NCI-H2171 treated with DMSO at 0.1 percent for 48 hours (cell line): ENCODE data around the gene UTP11.
A peak's percentile ranks its signal among the peaks of the same experiment; 100 is the strongest.
"Not testable (repeated sequence)": the region's sequence is repeated elsewhere in the genome, so short reads cannot be mapped to it uniquely, and the experiment has no call there.

Experiments used
- DNase-seq: peaks from one replicate; lab custom pipeline; 2025; lab: John Stamatoyannopoulos, UW

Gene UTP11

GRCh38 chr1:38027201-38028104 is 14.9 kb downstream of the UTP11 start:
- peak; percentile 91 for DNase-seq

- DNase-seq = peak; percentile 87
Measured at GRCh38 chr1:38028105-38028591, 15.6 kb downstream of the UTP11 start.

GRCh38 chr1:38028671-38029070 is 16.1 kb downstream of the UTP11 start:
- peak; percentile 63 for DNase-seq

GRCh38 chr1:38029081-38029681 is 16.6 kb downstream of the UTP11 start:
- peak; percentile 64 for DNase-seq

- DNase-seq = peak; percentile 81
Measured at GRCh38 chr1:38029685-38030511, 17.4 kb downstream of the UTP11 start.

- no peak for DNase-seq
Measured at GRCh38 chr1:38030596-38031512, 18.3 kb downstream of the UTP11 start.

- no peak for DNase-seq
Measured at GRCh38 chr1:38031513-38031866, 19.0 kb downstream of the UTP11 start.

- DNase-seq = not testable (repeated sequence)
Measured at GRCh38 chr1:38032992-38033391, 20.5 kb downstream of the UTP11 start.

GRCh38 chr1:38034871-38035270 is 22.3 kb downstream of the UTP11 start:
- no peak for DNase-seq

- DNase-seq = no peak
Measured at GRCh38 chr1:38037221-38037939, 24.8 kb downstream of the UTP11 start.

GRCh38 chr1:38038861-38039260 is 26.3 kb downstream of the UTP11 start:
- no peak for DNase-seq

GRCh38 chr1:38039331-38040088 is 27.0 kb downstream of the UTP11 start:
- DNase-seq = no peak

GRCh38 chr1:38041936-38042834 is 29.7 kb downstream of the UTP11 start:
- no peak for DNase-seq

GRCh38 chr1:38043036-38043747 is 30.7 kb downstream of the UTP11 start:
- no peak for DNase-seq

GRCh38 chr1:38044221-38045215 is 32.0 kb downstream of the UTP11 start:
- DNase-seq = no peak

GRCh38 chr1:38045401-38046332 is 33.1 kb downstream of the UTP11 start:
- DNase-seq = no peak
